HFFc6 (cell line): ENCODE measurements around the gene PEAK3. TPM values are rescaled to one million over a fixed set of nuclear protein-coding genes. Genes with fewer than 3 reads are reported as not detected.

ENCODE experiments used
- DNase-seq: peaks from one replicate; pipeline ENCODE4 v3.0.0-alpha.2; 2018
- H3K27ac Mint-ChIP-seq: 2 replicates; pipeline ENCODE4 v1.8.0; 2020; ENCODE audit warnings: mild to moderate bottlenecking, mixed read lengths
- H3K27me3 Mint-ChIP-seq: 2 replicates; pipeline ENCODE4 v1.8.0; 2021; ENCODE audit warnings: mild to moderate bottlenecking, moderate library complexity, mixed read lengths; ENCODE audit not compliant: insufficient read depth
- H3K36me3 Mint-ChIP-seq: 2 replicates; pipeline ENCODE4 v1.8.0; 2021; ENCODE audit warnings: low read depth, mixed read lengths
- H3K4me1 Mint-ChIP-seq: 2 replicates; pipeline ENCODE4 v1.8.0; 2020; ENCODE audit warnings: low read depth, mixed read lengths
- H3K4me3 Mint-ChIP-seq: 2 replicates; pipeline ENCODE4 v1.8.0; 2020; ENCODE audit warnings: mild to moderate bottlenecking, moderate library complexity, mixed read lengths
- H3K9me3 Mint-ChIP-seq: 2 replicates; pipeline ENCODE4 v1.8.0; 2020; ENCODE audit warnings: mild to moderate bottlenecking, mixed read lengths
- CTCF ChIP-seq: fragments of 200-600 bp; sonication (generic); IDR thresholded peaks from 2 replicates; pipeline ENCODE4 v1.5.0; 2021; ENCODE audit warnings: antibody characterized with exemption, mild to moderate bottlenecking
- total RNA-seq, 6 experiments: library from RNA; stranded (reverse); fragmentation: NEBNext Ultra II Directional; extraction: Animal tissue kit (Norgen Biotek cat#: 25700); gene quantifications; 2 replicates in 1 of 6; 3 replicates in 5 of 6; pipeline ENCODE4 v1.2.3, GENCODE V29; 2021

PEAK3 gene
- total RNA-seq, 6 experiments from 2014 or later, result 0.07 to 0.53 (median 0.36) TPM

- no peak for DNase-seq
- Mint-ChIP-seq H3K27ac (no peak overlapping the region), H3K27me3 (peaks cover 35% of the 10 kb centered on the region), H3K9me3 (no peaks in the 10 kb centered on the region), H3K36me3 (peaks cover 6% of the 10 kb centered on the region; the same call in 1 of the 2 replicates), H3K4me1 (peaks cover 15% of the 10 kb centered on the region), H3K4me3 (no peak overlapping the region)
- TF ChIP-seq CTCF, result no peak
Observed at GRCh38 chr19:2290441-2291184, 8.6 kb upstream of the PEAK3 start.

GRCh38 chr19:2289714-2290435, 7.9 kb upstream of the PEAK3 start:
- H3K27me3 Mint-ChIP-seq, result peaks cover 31% of the 10 kb centered on the region
- no peak for DNase-seq

GRCh38 chr19:2288818-2289713, 7.1 kb upstream of the PEAK3 start:
- DNase-seq, result no peak
- peaks cover 6% of the 10 kb centered on the region; the same call in 1 of the 2 replicates for H3K36me3 Mint-ChIP-seq
- peaks cover 4% of the 10 kb centered on the region for H3K4me1 Mint-ChIP-seq
- peaks cover 28% of the 10 kb centered on the region for H3K27me3 Mint-ChIP-seq
- TF ChIP-seq CTCF, result no peak
- H3K4me3 Mint-ChIP-seq, result no peak overlapping the region; the same call in 1 of the 2 replicates
- H3K9me3 Mint-ChIP-seq, result no peaks in the 10 kb centered on the region
- H3K27ac Mint-ChIP-seq, result no peak overlapping the region

More at GRCh38 chr19:2289714-2290435, 7.9 kb upstream of the PEAK3 start:
- Mint-ChIP-seq H3K36me3 (peaks cover 6% of the 10 kb centered on the region; the same call in 1 of the 2 replicates), H3K4me1 (peaks cover 10% of the 10 kb centered on the region), H3K27ac (no peak overlapping the region), H3K4me3 (peak overlapping the region; percentile 45; the same call in 1 of the 2 replicates), H3K9me3 (no peaks in the 10 kb centered on the region)
- TF ChIP-seq CTCF, result no peak

GRCh38 chr19:2288338-2288817, 6.4 kb upstream of the PEAK3 start:
- Mint-ChIP-seq H3K4me3 (no peak overlapping the region), H3K9me3 (no peaks in the 10 kb centered on the region), H3K27me3 (peaks cover 25% of the 10 kb centered on the region), H3K36me3 (peaks cover 6% of the 10 kb centered on the region; the same call in 1 of the 2 replicates), H3K27ac (no peak overlapping the region), H3K4me1 (no peaks in the 10 kb centered on the region)
- TF ChIP-seq CTCF, result no peak
- no peak for DNase-seq
